Measurements from ENCODE around the gene ZNF620.
"Not testable (repeated sequence)": the region's sequence is repeated elsewhere in the genome, so short reads cannot be mapped to it uniquely, and the experiment has no call there.

ZNF620 gene

DNA sequence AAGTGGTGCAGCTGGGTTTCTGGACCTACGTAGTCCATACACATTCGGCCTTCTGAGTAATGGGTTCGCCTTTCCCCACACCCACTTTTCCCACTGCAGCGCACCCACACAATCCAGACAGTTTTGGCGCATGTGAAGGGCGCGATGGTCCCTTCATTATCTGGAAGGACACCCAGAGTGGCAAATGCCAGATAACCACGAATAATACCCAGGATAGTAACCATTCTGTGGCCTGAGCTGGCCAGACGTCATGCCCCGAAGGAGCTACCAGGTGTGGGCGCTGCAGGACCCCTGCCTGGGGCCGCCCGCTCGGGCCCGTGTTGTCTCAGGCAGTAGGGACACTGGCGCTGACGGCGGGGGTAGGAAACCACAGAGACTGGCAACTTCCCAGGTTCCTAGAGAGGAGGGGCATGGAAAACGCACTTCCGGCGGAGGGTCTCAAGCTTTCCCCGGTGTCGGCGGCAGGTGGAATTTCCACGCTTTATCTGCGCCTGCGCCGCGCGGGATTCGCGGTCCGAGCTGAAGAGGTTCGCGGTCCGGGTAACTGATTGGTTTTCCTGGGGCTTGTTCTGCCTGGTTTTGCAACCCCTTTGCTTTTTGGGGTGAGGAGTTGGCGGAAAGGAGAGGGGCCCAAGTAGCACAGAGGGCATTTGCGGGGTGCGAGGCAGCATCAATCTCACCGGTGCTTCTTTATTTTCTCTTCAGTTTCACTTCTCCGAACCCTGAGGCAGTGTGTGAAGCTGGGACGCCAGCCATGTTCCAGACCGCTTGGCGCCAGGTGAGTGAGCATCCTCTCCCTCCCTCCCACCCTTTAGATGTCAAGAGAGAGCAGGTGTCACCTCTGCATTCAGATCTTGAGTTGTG is at the start of gene ZNF620:
Gene ZNF620, plus strand, starts transcription at position 441 of the 864 bp plus-strand sequence. Its CDS starts 314 bp downstream, at position 755.
- peak; percentile 40 for DNase-seq (ENCODE audit: low read depth)

DNA sequence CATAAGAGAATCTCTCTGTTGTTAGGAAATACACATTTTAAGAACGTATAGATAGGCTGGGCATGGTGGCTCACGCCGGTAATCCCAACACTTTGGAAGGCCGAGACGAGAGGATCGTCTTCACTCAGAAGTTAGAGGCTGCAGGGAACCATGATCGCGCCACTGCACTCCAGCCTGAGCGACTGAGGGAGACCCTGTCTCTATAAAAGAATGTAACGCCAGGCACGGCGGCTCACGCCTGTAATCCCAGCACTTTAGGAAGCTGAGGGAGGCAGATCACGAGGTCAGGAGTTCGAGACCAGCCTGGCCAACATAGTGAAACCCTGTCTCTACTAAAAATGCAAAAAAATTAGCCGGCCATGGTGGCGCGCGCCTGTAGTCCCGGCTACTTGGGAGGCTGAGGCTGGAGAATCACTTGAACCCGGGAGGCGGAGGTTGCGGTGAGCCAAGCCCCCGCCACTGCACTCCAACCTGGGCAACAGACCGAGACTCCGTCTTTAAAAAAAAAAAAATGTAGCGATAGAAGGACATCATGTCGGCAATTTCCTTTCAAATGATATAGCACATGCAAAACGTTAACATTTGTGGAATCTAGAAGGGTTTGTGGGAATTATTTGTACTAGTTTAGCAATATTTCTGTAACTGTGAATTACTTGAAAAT is 49.4 kb upstream of the ZNF620 start:
- DNase-seq (ENCODE audit: low read depth): no peak

- peak; percentile 95 for DNase-seq (ENCODE audit: low read depth)
These were observed 48.7 kb upstream of the ZNF620 start, which contains the start of gene RPL14 for GRCh38 chr3:40456940-40457823. Gene RPL14, plus strand, starts transcription at chr3:40457339. Its CDS starts 133 bp downstream, at chr3:40457472.

DNA sequence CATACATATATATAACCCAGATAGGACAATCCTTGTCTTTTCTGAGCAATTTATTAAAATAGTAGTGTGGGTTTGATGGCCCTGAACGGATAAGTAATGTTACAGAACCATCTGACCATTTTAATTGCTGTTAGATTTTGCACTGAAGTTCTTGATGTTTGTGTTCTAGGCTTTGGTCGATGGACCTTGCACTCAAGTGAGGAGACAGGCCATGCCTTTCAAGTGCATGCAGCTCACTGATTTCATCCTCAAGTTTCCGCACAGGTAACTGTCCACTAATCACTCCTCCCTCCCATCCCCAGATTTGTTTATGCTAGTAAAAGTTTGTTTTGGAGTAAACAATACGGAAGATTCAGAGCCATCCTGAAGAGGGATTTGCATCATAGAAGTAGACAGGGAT is 47.4 kb upstream of the ZNF620 start:
- DNase-seq (ENCODE audit: low read depth): no peak

DNA sequence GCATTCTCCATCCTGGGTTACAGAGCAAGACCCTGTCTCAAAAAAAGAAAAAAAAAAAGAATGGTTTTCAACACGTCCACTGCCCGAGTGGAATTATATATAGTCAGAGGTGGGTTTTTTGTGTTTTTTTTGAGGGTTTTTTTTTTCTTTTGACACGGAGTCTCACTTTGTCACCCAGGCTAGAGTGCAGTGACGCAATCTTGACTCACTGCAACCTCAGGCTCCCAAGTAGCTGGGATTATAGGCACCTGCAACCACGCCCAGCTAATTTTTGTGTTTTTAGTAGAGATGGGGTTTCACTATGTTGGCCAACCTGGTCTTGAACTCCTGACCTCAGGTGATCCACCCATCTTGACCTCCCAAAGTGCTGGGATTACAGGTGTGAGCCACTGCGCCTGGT is 45.4 kb upstream of the ZNF620 start:
- not testable (repeated sequence) for DNase-seq (ENCODE audit: low read depth)

DNA sequence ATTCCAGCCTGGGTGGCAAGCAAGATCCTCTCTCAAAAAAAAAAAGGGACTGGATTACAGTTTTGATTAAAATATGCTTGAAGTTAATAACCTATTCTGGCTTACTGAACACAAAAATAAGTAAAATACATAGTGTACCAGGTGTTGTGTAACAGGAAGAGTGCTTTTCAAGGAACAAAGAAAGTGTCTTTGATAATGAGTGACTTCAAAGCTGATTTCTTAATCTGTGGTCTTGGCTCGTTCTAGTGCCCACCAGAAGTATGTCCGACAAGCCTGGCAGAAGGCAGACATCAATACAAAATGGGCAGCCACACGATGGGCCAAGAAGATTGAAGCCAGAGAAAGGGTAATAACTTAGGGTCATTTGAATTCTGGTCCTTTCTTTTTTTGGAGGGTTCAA is 44.7 kb upstream of the ZNF620 start:
- DNase-seq (ENCODE audit: low read depth): no peak

DNA sequence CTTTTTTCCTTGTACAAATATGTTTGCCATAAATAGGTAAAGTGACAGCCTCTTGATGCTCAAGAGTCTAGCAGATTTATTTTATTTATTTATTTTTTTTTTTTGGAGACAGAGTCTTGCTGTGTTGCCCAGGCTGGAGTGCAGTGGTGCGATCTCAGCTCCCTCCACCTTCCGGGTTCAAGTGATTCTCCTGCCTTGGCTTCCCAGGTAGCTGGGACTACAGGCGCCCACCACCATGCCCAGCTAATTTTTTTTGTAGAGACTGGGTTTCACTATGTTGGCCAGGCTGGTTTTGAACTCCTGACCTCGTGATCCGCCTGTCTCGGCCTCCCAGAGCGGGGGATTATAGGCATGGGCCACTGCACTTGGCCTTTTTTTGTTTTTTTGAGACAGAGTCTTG is 43.0 kb upstream of the ZNF620 start:
- not testable (repeated sequence) for DNase-seq (ENCODE audit: low read depth)

- no peak for DNase-seq (ENCODE audit: low read depth)
These were observed 42.3 kb upstream of the ZNF620 start for GRCh38 chr3:40463579-40463978.

GRCh38 chr3:40464339-40465110 is 41.3 kb upstream of the ZNF620 start:
- DNase-seq (ENCODE audit: low read depth): no peak

GRCh38 chr3:40465111-40465407 is 40.8 kb upstream of the ZNF620 start:
- DNase-seq (ENCODE audit: low read depth): no peak

DNA sequence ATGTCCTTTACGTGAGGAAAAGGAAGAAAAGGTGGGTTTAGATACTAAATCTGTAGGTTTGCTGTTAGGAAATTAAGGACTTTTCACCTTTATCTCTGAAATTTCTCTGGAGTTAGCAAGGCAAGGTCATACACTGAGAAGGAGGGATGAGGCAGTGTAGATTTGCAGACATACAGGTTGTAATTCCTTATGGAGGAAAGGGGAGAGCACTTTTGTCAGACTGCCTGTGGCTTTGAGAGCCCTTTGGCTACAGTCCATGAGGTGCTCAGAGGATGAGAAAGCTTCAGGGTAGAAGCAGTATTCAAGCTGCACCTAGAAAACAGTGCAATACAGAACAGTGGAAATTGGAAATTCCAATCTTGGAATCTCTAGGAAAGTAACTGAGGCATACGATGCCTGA is 40.4 kb upstream of the ZNF620 start:
- DNase-seq (ENCODE audit: low read depth): no peak

- no peak for DNase-seq (ENCODE audit: low read depth)
These were observed 37.8 kb upstream of the ZNF620 start for GRCh38 chr3:40468018-40468417.

DNA sequence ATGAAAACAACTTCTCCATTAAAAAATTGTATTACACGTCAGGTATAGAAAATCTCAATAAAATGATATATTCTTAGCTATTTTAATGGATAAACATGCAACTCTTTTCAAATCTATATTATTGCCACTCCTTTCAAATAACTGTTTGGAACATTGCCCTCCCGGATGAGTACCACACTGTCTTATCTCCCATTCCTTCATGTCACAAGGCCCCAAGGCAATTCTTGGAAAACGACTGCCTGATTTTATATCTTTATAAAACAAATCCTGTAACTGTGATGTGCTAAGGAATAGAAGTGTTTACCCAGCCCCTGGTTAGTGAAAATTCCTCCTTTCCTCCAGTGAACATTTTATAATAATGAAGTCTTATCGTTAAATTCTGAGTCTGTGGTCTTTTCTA is 35.1 kb upstream of the ZNF620 start:
- no peak for DNase-seq (ENCODE audit: low read depth)

DNA sequence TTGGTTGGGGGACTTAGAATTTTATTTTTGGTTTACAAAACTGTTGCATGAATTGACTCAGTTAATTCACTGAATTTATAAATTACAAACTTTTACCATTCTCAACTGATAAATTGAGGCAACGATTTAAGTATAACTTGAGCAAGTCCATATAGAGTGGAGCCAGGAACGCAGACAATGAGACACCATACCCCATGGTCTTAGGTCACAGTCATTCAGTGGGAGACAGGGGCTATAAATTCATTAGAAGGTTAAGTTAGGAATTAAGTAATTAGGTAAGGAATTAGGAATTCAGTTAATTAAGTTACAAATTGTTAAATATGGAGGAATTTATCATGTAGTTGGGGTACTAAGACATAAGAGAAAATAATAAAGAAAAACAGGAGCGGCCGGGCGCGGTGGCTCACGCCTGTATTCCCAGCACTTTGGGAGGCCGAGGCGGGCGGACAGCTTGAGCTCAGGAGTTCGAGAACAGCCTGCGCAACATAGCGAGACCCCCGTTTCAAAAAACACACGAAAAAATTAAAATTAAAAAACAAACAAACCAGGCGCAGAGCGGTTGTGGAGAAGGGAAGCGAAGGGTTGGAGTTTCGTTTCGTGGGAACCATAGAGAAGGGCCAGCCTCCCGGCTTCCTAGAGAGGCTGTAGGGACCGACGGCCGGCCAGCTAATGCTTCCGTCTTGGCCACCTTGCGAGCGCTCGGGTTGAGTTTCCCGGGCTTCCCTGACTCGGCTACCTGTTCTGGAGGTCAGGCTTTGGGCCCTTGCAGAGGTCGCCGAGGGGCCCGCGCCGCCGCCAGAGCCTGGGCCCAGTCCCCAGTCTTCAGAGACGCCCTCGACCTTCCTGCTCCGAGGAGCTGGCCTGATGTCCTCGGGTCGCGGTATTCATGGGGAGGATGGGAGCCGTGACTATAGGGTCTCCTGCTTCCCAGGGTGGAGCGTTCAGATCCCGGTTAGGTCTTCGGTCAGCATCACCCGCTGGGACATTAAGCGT is 29.1 kb upstream of the ZNF620 start, which contains the start of gene ZNF619:
Gene ZNF619, plus strand, starts transcription at position 645 of the 993 bp plus-strand sequence. CDS start 858 bp downstream, outside the sequence.
- peak; percentile 34 for DNase-seq (ENCODE audit: low read depth)

DNA sequence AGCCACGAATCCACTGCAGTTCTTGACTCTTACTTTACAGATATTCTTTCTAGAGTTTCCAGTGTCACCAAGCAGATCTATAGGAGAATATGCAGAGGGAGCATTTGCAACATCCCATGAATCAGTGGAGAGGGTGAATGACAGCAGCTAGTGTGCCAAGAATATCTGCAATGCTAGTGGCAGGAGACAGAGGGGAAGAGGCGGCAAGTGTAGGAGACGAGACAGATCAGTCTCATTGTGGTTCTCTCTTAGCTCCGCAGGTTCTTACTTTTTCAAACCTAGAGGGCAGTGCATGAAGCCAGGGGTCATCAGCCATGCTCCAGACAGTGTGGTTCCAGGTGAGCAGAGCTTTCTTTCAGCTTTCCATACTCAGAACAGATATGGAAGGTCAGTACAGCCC is 28.2 kb upstream of the ZNF620 start:
- no peak for DNase-seq (ENCODE audit: low read depth)

DNA sequence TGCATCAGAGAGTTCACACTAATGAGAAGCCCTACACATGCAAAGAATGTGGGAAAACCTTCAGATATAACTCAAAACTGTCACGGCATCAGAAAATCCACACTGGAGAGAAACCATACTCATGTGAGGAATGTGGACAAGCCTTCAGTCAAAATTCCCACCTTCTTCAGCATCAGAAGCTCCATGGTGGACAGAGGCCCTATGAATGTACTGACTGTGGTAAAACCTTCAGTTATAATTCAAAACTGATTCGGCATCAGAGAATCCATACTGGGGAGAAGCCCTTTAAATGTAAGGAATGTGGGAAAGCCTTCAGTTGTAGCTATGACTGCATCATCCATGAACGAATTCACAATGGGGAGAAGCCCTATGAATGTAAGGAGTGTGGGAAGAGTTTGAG is 18.7 kb upstream of the ZNF620 start:
- DNase-seq (ENCODE audit: low read depth): no peak

GRCh38 chr3:40490916-40491315 is 14.9 kb upstream of the ZNF620 start:
- no peak for DNase-seq (ENCODE audit: low read depth)

DNA sequence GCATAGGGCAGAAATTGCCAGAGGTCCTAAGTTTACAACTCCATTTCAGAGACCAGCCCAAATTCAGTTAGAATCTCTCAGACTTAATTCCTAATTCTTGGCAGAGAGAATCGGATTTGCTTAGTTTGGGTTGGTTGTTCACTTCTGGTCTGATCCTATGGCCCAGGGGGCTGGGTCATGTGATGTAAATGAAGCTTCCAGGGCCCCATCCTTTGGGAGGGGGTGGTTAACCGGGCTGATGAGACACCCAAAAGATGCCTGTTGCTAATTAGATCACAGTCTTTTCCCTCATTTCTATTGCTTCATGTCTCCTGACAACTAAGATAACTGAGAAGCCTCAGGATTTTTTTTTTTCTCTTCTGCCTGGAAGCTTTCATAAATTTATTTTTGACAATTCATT is 11.1 kb upstream of the ZNF620 start:
- no peak for DNase-seq (ENCODE audit: low read depth)

DNA sequence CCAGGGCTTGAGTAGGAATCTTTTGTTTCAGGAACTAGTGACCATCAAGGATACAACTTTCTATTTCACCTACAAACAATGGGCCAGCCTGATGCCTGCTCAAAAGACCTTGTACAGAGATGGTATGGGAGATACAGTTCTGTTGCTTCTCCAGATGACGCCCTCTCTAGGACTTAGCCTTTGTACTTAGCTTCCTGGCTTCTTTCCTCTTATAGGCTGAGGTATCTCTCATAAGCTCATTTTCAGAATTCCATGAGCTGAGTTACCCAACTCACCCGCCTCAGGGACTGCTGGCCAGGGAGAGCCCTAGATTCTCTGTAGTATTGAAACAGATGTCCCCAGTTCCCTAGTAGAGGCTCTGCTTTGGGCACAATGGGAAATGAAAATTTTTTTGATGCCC is 8.6 kb upstream of the ZNF620 start:
- DNase-seq (ENCODE audit: low read depth): no peak

GRCh38 chr3:40499952-40500351 is 5.9 kb upstream of the ZNF620 start:
- no peak for DNase-seq (ENCODE audit: low read depth)
